Breast epithelium (tissue), 4 donors: ENCODE measurements around the gene FNDC3B. TPM values are rescaled to one million over a fixed set of nuclear protein-coding genes. Genes with fewer than 3 reads are reported as not detected.

Source experiments
- DNase-seq, 2 donors: peaks; one replicate each; pipeline ENCODE4 v3.0.0-alpha.2; 2019; ENCODE audit warnings: low spot score in 2 of 2
- H3K27ac ChIP-seq, 2 donors: fragments of 200-600 bp; sonication (generic) in 1 of 2; one replicate each; pipeline ENCODE4 v1.5.1; 2016 to 2019; ENCODE audit warnings: mild to moderate bottlenecking in 1 of 2
- H3K27me3 ChIP-seq, 2 donors: fragments of 200-600 bp; sonication (generic) in 1 of 2; one replicate each; pipeline versions ENCODE4 v1.5.1 to v1.6.0; 2017 to 2019; ENCODE audit warnings: control low read depth in 1 of 2, mild to moderate bottlenecking in 1 of 2
- H3K36me3 ChIP-seq: fragments of 200-600 bp; one replicate; pipeline ENCODE4 v1.5.1; 2019
- H3K4me1 ChIP-seq, 2 donors: fragments of 200-600 bp; sonication (generic); one replicate each; pipeline ENCODE4 v1.5.1; 2016 to 2019; ENCODE audit warnings: control low read depth in 1 of 2
- H3K4me3 ChIP-seq, 3 donors: fragments of 200-600 bp; sonication (generic); 1 replicate in 2 of 3; 2 replicates in 1 of 3; pipeline ENCODE4 v1.5.1; 2016 to 2019; ENCODE audit warnings: mild to moderate bottlenecking in 3 of 3, moderate library complexity in 2 of 3
- H3K9me3 ChIP-seq, 2 donors: fragments of 200-600 bp; sonication (generic) in 1 of 2; one replicate each; pipeline ENCODE4 v1.5.1; 2016 to 2019; ENCODE audit warnings: control low read depth in 1 of 2
- POLR2A ChIP-seq: fragments of 450-650 bp; IDR thresholded peaks from one replicate; pipeline ENCODE4 v1.6.1; 2016; ENCODE audit warnings: antibody characterized with exemption, mild to moderate bottlenecking, moderate library complexity
- POLR2AphosphoS5 ChIP-seq, 3 donors: sonication (generic); formaldehyde crosslinking; IDR thresholded peaks; one replicate each; pipeline ENCODE4 v1.6.1; 2017; ENCODE audit warnings: antibody characterized with exemption in 3 of 3
- intact Hi-C: fragments of 100-400 bp; cut with DNase I; formaldehyde crosslinking; loops from one replicate; pipeline ENCODE4 v1.15.1; 2023; ENCODE audit warnings: low total_unique reads
- total RNA-seq, 3 donors: library from RNA; depleted of rRNA; stranded (reverse); fragments of >200 nt; gene quantifications; one replicate each; pipeline ENCODE4 v1.1.0, GENCODE V29; 2016
- TF ChIP-seq, protein P1 (sequence below), 3 donors: fragments of 450-650 bp; IDR thresholded peaks; one replicate each; pipeline ENCODE4 v1.5.1; 2016 to 2017; ENCODE audit warnings: antibody characterized with exemption in 3 of 3, mild to moderate bottlenecking in 3 of 3, moderate library complexity in 3 of 3

FNDC3B gene
- total RNA-seq, 3 donors from 2014 or later, result 131 to 172 (median 149) TPM

DNA sequence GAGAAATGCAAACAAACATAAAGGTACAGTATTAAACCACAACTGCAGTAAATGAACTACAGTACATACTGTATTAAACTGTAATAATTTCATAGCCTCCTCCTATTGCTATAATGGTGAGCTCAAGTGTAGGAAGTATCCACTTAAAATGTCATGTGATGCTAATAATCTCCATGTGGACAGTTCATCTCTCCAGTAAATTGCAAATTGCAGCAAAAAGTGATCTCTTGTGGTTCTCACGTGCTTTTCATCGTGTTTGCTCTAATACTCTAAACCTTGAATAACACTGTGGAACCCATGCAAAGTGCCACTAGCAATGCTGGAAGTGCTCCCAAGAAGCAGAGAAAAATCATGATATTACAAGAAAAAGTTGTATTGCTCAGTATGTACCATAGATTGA, 9.2 kb upstream of the FNDC3B start:
- no peak overlapping the region for H3K4me3 ChIP-seq
- H3K27me3 ChIP-seq, result no peaks in the 10 kb centered on the region
- H3K9me3 ChIP-seq, result no peaks in the 10 kb centered on the region
- TF ChIP-seq POLR2AphosphoS5 (IDR thresholded peaks at IDR 0.05), result no peak
- no peak for TF ChIP-seq POLR2A
- TF ChIP-seq, protein P1, sequence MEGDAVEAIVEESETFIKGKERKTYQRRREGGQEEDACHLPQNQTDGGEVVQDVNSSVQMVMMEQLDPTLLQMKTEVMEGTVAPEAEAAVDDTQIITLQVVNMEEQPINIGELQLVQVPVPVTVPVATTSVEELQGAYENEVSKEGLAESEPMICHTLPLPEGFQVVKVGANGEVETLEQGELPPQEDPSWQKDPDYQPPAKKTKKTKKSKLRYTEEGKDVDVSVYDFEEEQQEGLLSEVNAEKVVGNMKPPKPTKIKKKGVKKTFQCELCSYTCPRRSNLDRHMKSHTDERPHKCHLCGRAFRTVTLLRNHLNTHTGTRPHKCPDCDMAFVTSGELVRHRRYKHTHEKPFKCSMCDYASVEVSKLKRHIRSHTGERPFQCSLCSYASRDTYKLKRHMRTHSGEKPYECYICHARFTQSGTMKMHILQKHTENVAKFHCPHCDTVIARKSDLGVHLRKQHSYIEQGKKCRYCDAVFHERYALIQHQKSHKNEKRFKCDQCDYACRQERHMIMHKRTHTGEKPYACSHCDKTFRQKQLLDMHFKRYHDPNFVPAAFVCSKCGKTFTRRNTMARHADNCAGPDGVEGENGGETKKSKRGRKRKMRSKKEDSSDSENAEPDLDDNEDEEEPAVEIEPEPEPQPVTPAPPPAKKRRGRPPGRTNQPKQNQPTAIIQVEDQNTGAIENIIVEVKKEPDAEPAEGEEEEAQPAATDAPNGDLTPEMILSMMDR (IDR thresholded peaks at IDR 0.05), result no peak
- H3K36me3 ChIP-seq, result no peaks in the 10 kb centered on the region
- H3K4me1 ChIP-seq, result no peaks in the 10 kb centered on the region
- H3K27ac ChIP-seq, result no peak overlapping the region
- intact Hi-C loops, result no loop called here
- no peak for DNase-seq

DNA sequence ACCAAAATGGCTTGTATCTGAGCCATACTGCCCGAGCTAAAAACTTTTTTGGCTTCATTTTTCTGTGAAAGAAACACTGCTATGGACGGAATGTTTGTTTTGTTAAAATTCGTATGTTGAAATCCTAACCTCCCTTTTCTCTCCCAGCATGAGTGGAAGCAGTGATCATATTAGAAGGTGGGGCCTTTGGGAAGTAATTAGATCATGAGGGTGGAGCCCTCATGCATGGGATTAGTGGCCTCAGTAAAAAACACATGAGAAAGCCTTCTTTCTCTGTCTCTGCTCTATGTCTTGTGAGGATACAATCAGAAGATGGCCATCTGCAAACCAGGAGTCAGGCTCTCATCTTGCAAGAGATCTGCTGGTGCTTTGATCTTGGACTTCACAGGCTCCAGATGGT, 7.4 kb upstream of the FNDC3B start:
- Histone ChIP-seq H3K36me3 (no peaks in the 10 kb centered on the region), H3K27ac (no peak overlapping the region), H3K4me1 (no peaks in the 10 kb centered on the region), H3K4me3 (no peak overlapping the region), H3K27me3 (no peaks in the 10 kb centered on the region), H3K9me3 (no peaks in the 10 kb centered on the region)
- intact Hi-C loops, result no loop called here
- TF ChIP-seq POLR2AphosphoS5 (IDR thresholded peaks at IDR 0.05) (no peak), POLR2A (no peak)
- TF ChIP-seq, protein P1 (IDR thresholded peaks at IDR 0.05), result no peak
- no peak for DNase-seq

DNA sequence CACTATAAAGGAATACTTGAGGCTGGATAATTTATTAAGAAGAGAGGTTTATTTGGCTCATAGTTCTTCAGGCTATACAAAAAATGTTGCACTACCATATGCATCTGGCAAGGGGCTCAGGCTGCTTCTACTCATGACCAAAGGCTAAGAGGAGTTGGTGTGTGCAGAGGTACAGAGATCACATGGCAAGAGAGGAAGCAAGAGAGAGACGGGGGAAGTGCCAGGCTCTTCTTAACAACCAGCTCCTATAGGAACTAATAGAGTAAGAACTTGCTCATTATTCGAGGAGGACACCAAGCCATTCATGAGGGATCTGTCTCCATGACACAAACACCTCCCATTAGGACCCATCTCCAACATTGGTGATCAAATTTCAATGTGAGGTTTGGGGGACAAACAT, 6.0 kb upstream of the FNDC3B start:
- Histone ChIP-seq H3K4me3 (no peak overlapping the region), H3K9me3 (no peaks in the 10 kb centered on the region), H3K4me1 (no peaks in the 10 kb centered on the region), H3K27ac (no peak overlapping the region), H3K36me3 (no peaks in the 10 kb centered on the region), H3K27me3 (no peaks in the 10 kb centered on the region)
- TF ChIP-seq POLR2A, result no peak
- TF ChIP-seq POLR2AphosphoS5 (IDR thresholded peaks at IDR 0.05), result no peak
- TF ChIP-seq, protein P1 (IDR thresholded peaks at IDR 0.05), result no peak
- DNase-seq, result no peak
- intact Hi-C loops, result no loop called here

DNA sequence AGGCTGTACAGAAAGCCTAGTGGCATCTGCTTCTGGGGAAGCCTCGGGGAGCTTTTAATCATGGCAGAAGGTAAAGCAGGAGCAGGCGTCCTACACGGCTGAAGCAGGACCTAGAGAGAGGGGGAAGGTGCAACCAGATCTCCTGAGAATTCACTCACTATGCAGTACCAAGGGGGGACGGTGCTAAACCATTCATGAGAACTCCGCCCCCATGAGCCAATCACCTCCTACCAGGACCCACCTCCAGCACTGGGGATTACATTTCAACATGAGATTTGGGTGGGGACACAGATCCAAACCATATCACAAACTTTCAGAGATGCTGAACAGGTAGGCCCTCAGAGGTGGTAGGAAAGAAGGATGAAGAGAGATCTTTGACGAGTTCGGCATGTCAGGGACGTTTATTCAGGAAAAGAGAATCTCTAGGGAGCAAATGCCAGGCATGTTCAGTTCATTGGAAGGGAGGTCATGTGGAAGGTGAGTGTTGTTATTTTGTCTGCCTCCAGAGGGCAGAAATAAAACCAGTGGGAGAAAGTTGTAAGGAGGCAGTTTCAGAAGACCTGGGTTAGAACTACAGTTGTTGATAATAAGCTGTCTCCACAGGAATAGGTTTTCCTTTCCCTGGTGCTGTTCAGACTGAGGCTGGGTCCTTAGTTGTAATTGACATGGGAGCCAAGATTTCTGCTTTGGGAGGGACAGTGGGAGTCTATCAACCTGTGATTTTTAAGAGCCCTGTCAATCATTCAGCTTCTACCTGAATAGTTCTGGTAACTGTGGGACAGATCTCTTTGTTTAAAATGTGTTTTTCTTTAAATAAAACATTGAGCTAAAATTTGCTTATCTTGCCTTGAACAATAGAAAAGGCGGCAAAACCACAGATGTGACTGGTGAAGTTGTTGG, 4.3 kb upstream of the FNDC3B start:
- no peak for DNase-seq

More for the DNA sequence above, 4.3 kb upstream of the FNDC3B start:
- Histone ChIP-seq H3K27ac (no peak overlapping the region), H3K4me3 (no peak overlapping the region), H3K36me3 (no peaks in the 10 kb centered on the region), H3K27me3 (no peaks in the 10 kb centered on the region), H3K9me3 (no peaks in the 10 kb centered on the region), H3K4me1 (no peaks in the 10 kb centered on the region)
- TF ChIP-seq, protein P1 (IDR thresholded peaks at IDR 0.05), result peak; percentile 46 to 66 (median 59)
- no peak for TF ChIP-seq POLR2AphosphoS5 (IDR thresholded peaks at IDR 0.05)
- intact Hi-C loops, result no loop called here
